Activated CD4-positive, CD25-positive, alpha-beta regulatory T cell treated with anti-CD3 and anti-CD28 coated beads, Interleukin-2, amount 50 U/mL, for 72 hours (primary cell): Measurements from ENCODE around the gene ARHGAP44.

Experiments
- DNase-seq: peaks from one replicate; pipeline ENCODE4 v3.0.0; 2021

The ARHGAP44 gene

GRCh38 chr17:12998461-12998860 is 209.2 kb downstream of the ARHGAP44 start:
- DNase-seq, result no peak

- DNase-seq, result no peak
Measured at GRCh38 chr17:12998874-12999273, 209.6 kb downstream of the ARHGAP44 start.

GRCh38 chr17:13000561-13000960 is 211.3 kb downstream of the ARHGAP44 start:
- DNase-seq, result no peak

DNA sequence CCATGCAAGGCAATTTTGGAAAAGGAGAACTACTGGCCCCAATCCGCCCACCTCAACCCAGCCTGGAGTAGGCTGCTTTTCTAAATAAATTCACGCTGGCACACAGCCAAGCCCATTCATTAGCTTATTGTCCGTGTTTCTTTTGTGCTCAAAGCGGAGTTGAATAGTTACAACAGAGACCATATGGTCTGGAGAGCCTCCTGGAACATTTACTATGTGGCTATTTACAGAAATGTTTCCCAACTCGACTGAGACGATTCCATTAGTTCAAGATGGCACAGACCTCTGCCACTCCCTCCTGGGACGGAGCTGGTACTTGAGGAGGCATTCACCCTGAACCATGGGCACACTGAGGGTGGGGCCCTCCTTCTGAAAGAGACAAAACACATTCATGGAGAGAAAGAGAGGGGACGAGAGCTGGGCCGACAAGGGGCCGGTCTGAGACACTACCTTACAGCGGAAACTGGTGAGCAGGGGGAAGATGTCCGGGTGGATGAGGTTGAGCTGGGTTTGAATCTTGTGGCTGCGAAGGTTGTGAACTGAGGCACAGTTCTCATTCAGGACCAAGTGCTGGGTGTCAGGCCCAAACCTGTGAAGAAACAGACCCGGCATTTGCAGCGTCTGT is 212.8 kb downstream of the ARHGAP44 start:
- no peak for DNase-seq

GRCh38 chr17:13002761-13003453 is 213.6 kb downstream of the ARHGAP44 start:
- DNase-seq, result peak; percentile 58

- DNase-seq, result no peak
Measured at GRCh38 chr17:13003454-13003851, 214.2 kb downstream of the ARHGAP44 start.

DNA sequence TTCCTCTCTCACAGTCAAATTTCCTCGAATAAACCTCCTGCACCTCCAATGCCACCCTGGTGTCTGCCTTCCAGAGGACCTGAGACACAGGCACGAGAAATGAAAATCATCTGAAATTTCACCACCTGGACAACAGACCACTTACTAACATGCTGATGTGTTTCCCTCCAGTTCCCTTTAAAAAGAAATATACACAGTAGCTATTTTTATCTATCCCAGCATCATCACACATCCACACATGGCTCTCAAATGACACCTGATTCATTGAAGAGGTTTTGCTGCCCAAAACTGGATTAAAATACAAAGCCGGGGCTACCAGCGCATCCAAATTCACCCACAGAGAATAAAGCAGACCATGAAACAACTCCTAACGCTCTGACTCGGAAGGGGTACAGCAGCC is 214.6 kb downstream of the ARHGAP44 start:
- no peak for DNase-seq

GRCh38 chr17:13004336-13004735 is 215.0 kb downstream of the ARHGAP44 start:
- DNase-seq, result no peak

DNA sequence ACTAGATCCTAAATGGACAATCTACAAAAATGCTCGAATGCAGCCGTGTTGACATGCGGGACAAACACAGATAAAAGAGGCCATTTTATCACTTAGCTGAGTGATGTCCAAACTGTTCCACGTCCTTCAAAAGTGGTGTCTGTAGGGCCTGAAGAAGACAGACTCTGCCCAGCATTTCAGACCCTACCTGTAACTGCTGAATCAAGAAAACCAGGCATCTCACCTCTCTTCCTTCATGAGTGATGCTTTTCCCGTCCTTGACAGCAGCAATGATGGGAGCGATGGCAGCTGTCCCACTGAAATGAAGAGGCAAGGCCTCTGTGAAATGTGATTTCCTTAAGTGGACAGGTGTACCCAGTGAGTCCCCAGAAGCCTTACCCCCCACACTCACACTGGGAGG is 216.2 kb downstream of the ARHGAP44 start:
- no peak for DNase-seq

GRCh38 chr17:13008461-13008860 is 219.2 kb downstream of the ARHGAP44 start:
- no peak for DNase-seq

GRCh38 chr17:13010959-13011358 is 221.7 kb downstream of the ARHGAP44 start:
- no peak for DNase-seq

DNA sequence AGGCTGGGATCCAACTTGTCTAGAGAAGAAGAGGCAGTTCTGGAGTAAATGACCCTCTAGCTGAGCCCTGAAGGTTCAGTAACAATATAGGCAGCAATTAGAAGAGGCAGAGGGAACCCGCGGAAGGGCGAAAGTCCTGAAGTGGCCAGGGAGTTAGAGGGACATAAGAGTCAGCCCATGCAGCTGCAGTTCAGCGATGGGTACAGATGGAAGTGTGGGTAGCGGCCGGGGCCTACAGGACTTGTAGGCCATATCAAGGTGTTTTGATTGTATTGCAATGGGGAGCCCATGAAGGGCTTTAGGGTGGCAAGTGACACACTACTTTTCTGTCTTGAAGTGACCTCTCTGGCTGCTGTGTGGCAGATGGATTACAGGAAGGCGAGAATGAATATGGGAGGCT is 225.5 kb downstream of the ARHGAP44 start:
- DNase-seq, result no peak

DNA sequence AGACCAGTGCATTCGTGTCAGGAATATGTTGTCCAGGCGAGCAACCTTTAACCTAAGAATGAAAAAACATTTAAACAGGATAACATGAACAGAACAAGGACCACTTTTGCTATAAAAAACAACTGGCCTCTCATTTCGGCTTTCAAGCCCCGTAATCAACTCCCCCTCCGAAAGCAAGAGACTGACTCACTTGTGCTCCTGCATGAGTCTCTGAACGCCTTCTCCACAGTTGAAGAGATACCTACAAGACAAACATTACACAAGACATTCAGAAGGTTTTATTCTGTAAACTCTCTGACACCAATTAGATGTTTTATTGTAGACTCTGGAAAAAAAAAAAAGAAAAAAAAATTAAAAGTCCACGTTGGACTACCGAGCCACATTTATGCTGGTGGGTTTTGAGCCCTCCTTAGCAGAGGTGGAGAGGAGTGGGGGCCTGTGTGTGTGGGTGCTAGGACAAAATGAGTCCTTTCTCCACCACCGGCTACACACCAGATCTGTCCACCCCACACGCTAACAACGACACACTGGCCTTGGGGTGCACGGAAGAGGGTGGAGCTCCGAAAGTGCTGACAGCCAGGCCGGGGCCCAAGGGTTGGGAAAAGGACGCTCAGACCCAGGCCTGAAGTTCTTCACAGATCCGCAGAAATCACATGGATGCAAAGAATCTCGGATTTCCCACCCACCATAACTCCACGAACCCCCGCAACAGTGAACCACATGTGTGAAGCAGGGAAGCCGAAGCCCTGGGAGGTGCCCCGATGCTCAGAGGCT is 227.8 kb downstream of the ARHGAP44 start:
- DNase-seq, result no peak

DNA sequence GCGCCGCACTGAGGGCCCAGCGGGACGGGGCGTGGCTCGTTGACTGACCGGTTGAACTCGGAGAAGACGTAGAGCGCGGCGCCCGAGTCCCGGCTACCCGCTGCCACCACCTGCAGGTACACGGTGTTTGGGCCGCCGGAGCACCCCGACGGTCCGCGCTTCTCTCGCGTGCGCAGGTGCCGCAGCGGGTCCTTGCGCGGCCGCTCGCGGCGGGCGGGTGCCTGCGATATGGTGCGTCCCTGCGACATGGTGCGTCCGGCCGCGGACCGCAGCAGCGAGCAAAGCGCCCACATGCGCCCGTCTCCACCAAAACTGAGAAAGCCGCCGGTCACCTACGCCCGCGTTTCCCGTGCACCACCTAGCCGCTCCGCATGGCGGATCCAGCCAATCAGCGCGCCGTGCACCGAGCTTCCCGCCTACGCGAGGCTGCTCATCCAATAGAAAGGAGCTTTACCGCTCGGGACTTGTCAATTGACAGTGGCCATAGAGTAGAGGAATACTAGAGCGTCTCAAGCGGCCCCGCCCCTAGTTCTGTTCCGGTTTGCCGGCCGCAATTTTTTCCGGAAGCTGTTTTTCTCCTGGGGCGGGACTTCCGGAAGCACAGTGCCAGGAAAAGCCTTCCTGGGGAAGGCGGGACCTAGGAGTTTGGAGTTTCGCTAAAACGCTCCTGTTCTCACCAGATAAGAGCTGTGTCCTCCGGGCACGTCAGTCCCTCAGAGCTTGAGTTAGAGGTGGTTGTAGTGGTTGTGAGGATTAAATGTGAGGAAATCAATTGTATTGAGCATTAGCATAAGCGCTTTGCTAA is 228.6 kb downstream of the ARHGAP44 start, which contains the start of gene ELAC2:
Gene ELAC2, minus strand, starts transcription at position 373 of the 805 bp plus-strand sequence. Its CDS starts 80 bp downstream, at position 293.
- DNase-seq, result peak; percentile 95

DNA sequence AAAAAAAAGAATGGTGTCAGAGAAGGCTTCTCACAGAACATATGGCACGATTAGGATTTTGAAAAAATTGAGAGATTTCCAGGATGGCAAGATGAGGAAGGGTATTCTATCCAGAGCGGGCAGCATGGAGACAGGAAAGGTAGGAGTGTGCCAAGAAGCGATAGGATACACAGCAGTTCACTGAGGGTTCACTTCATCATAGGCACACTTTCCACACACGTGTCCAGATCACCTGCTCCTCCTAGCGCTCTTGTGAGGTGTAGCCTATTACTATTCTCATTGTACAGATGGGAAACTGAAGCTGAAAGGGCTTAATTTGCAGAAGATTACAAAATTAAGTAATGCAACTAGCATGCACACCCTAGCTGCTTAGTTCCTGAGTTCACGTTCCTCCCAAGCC is 234.7 kb downstream of the ARHGAP44 start:
- no peak for DNase-seq

DNA sequence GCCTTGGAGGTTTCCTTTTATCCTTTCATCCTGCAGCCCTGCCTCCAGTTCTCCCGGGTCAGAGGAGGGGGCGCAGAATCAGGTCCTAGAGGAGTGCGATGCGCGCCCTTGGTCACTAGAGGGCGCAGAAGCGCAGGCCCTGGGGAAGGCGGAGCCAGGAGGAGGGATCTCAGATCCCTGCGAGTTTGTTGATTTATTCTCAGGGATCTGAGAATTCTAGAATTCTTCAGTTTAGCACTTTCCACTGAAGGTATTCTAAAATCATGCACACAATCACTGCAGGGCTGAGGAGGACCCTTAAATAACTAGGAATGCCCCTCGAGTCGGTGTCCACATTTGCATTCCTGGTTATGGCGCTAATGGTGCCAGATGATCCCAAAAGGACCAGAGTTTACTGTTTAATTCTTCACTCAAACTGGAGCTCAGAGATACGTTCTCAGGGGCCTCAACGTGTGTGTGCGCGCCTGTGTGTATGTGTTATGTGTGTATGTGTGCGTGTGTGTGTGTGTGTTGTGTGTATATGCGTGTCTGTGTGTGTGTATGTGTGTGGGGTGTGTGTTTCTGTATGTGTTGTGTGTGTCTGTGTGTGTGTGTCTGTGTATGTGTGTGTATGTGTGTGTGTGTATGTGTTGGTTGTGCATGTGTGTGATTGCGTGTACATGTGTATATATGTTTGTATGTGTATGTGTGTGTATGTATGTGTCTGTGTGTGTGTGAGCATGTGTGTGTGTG is 235.4 kb downstream of the ARHGAP44 start:
- DNase-seq, result peak; percentile 74

DNA sequence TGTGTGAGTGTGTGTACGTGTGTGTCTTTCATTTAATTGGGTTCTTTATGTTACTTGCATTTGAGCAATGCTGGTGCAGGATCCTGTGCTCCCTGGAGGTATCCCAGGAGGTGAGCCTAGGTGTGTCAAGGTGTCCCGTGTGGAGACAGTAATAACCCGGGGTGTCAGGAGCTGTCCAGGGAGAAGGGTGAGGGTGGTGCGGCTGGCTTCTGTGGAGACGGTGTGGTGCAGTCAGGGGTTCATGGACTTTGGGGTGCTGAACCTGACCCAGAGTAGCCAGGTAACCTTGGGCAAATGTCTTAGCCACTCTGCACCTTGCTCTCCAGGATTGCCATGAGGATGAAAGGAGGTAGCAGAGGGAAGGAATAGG is 235.9 kb downstream of the ARHGAP44 start:
- DNase-seq, result no peak

DNA sequence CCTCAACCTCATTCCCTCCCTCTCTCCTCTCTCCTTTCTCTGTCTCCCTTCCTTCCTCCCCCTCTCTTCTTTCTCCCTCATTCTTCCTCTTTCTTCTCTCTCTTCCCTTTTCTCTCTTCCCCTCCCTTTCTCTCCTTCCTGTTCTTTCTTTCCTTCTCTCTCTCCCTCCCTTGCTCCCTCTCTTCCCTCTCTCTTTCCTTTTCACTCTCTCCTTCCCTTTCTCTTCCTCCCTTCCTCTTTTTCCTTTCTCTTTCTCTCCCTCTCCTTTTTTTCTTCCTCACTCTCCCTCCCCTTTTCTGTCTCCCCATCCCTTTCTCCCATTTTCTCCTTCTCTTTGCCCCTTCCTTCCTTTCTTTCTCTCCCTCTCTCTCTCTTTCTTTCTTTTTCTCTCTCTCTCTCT is 236.4 kb downstream of the ARHGAP44 start:
- DNase-seq, result no peak

GRCh38 chr17:13027246-13027645 is 237.9 kb downstream of the ARHGAP44 start:
- no peak for DNase-seq

GRCh38 chr17:13029340-13029739 is 240.0 kb downstream of the ARHGAP44 start:
- no peak for DNase-seq

DNA sequence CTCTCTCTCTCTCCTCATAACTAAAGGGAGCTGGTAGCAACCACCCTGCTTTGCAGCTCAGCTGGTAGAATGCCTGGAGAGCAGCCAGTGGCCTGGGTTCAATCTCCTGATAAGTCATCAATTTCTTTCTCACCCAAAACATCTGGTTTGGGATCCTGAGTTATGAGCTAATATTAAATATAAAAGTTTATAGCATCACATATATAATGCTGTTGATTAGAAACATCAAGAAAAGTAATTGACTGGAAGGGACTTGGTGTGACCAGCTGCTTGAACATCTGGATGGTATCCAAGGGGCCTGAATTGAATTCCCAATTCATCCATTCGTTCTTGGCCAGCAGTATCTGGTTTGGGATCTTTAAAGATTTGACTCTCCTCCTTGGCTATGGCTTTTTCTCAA is 240.8 kb downstream of the ARHGAP44 start:
- no peak for DNase-seq
